NCI-H748 (cell line): ENCODE measurements around the gene SENP5.
"Not testable (repeated sequence)": the region's sequence is repeated elsewhere in the genome, so short reads cannot be mapped to it uniquely, and the experiment has no call there.

Source experiments
- DNase-seq: peaks from one replicate; lab custom pipeline; 2025; ENCODE audit not compliant: unreplicated experiment; lab: John Stamatoyannopoulos, UW

SENP5 gene

GRCh38 chr3:196942226-196942914 lies 74.7 kb downstream of the SENP5 start, which contains the start of gene NCBP2:
NCBP2 (minus strand) TSS chr3:196942528; CDS start chr3:196942503, 25 bp downstream.
- peak; percentile 97 for DNase-seq

DNA sequence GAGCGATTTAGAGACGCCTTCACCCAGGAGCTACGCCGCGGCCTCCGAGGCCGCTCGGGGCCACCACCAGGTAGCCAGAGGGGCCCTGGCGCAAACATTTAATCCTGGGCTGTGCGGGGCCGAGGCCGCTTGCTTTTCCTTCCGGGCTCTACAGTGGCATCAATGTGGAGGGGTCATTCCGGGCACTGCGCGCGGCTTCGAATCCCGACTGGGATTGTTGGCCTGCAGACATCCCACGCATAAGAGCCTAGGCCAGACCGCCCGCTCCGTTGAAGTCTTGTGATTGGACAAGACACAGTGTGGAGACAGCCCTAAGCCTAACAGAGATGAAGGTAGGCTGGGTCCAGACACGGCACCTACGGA lies 75.2 kb downstream of the SENP5 start:
- no peak for DNase-seq

GRCh38 chr3:196944037-196944790 lies 76.5 kb downstream of the SENP5 start:
- DNase-seq: not testable (repeated sequence)

DNA sequence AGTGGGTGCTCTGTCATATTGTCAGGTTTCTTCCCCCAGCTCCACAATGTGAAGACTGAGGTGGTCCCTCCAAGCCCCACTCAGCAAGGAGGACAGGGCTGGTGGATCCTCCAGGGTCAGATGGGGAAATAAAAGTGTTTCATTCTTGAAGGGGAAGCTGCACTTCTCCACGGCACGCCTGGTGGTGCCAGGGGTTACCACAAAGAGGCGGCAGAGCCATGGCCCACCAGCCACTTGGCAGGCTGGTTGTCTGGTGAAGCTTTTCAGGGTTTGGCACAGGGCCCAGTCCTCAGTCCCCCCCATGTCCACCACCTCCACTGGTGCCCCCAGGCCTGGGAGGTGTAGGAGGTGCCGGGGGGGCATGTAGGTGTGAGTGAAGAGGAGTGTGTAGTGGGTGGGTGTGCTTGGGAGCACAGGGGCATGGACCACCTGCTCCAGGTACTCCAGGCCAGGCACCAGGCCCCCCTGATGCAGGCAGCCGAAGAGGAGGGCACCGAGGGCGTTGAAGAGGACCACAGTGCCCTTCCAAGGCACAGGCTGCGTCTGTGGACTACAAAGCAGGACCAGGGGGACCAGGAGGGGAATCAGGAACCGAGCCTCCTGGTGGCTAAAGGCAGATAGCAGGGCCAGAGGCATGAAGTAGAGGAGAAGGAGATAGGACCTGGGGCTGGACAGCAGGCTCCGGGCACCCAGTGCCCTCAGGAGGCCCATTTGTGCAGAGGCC lies 79.6 kb downstream of the SENP5 start:
- no peak for DNase-seq

- no peak for DNase-seq
Measured at GRCh38 chr3:196947860-196948441, 80.2 kb downstream of the SENP5 start.

DNA sequence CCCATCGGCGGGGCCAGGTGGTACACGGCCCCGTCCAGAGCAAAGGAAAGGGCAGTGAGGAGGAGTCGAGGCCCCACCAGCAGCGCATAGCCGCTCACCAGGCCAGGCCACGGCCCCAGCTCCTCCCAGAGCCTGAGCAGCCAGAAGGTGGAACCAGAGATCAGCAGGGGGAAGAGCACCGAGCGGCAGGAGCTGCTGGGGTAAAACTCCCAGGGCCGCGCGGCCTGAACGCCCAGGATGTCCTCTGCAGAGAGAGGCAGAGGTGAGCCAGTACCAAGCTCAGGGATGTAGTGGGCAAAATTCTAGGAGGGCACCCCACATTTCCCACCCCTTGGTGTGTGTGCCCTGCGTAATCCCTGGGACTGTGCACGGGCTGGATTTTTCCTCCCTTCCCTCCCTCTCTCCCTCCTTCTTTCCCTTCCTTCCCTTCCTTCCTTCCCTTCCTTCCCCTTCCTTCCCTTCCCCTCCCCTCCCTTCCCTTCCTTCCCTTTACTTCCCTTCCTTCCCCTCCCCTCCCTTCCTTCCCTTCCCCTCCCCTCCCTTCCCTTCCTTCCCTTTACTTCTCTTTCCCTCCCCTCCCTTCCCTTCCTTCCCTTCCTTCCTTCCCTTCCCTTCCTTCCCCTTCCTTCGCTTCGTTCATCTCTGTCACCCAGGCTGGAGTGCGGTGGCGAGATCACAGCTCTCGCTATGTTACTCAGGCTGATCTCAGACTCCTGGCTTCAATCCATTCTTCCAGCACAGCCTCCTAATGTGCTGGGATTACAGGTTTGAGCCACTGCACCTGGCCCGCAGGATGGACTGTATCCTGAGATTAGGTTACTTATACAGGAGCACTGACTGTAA lies 80.9 kb downstream of the SENP5 start:
- DNase-seq: no peak

DNA sequence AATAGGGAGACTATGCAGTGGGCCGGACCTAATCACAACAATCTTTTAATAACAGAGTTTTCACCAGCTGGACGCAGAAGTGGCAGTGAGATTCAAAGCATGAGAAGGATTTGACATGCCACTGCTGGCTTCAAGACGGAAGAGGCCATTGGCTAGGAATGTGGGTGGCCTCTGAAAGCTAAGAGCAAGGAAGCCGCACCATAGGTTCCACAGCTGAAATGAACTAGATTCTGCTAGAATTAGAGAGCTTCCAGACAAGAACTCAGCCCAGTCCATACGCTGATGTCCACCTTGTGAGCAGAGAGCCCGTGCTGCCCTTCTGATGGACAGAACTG lies 81.5 kb downstream of the SENP5 start:
- DNase-seq: no peak

DNA sequence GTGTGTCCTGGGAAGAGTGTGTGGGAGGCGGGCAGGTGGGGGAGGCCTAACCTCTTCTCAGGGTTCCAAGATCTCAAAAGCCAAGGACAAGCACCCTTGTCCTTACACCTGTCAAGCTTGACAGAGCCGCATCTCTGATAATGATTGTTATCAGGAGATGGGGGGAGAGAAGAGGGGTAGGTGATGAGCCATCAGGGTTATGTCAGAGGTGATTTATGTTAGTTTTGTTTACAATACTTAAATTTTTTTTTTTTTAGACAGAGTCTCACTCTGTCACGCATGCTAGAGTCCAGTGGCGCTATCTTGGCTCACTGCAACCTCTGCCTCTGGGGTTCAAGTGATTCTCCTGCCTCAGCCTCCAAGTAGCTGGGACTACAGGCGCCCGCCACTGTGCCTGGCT lies 82.0 kb downstream of the SENP5 start:
- no peak for DNase-seq

DNA sequence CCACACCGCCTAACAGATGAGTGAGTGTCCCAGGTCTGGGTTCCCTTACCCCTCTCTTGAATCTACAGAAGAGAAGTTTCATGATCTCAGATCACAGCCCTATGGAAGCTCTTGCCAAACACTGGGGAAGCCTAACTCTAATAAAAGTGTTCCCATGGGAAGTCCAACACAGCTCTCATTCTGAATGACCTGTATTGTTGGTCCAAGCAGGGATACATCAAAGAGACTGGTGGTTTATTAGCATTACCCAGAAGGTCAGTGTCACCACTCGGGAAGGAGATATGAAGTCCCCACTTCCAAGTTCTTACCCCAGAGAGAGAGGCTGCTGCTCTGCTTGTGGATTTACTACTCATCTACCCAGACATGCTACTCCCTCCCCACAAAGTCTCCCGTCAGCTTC lies 83.7 kb downstream of the SENP5 start:
- no peak for DNase-seq

DNA sequence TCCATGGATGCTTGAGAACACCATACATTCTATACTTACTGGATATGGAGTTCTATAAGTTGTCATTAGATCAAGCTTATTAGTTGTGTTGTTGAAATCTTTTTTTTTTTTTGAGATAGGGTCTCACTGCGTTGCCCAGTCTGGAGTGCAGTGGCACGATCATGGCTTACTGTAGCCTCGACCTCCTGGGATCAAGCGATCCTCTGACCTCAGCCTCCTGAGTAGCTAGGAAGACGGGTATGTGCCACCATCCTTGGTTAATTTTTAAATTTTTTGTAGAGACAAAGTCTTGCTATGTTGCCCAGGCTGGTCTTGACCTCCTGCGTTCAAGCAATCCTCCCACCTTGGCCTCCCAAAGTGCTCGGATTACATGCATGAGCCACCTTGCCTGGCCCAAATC lies 87.1 kb downstream of the SENP5 start:
- DNase-seq: no peak

GRCh38 chr3:196962108-196962929 lies 94.6 kb downstream of the SENP5 start:
- no peak for DNase-seq

- no peak for DNase-seq
Measured at GRCh38 chr3:196962930-196963630, 95.4 kb downstream of the SENP5 start.

DNA sequence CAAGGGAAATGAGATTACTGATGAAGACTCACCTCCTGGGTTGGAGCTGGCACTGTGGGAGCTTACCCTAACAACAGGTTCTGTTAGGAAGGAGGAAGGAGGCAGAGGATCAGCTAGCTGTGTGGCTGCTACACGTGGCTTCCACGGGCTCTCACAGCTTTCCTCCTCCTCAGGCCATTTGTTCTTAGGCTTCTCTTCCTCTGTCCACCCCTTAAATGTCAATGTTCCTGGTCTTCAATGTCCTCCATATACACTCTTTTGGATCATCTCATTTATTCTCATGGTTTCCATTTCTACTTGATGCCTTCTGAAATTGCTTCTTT lies 95.9 kb downstream of the SENP5 start:
- DNase-seq: no peak

GRCh38 chr3:196965112-196965803 lies 97.5 kb downstream of the SENP5 start:
- DNase-seq: no peak

DNA sequence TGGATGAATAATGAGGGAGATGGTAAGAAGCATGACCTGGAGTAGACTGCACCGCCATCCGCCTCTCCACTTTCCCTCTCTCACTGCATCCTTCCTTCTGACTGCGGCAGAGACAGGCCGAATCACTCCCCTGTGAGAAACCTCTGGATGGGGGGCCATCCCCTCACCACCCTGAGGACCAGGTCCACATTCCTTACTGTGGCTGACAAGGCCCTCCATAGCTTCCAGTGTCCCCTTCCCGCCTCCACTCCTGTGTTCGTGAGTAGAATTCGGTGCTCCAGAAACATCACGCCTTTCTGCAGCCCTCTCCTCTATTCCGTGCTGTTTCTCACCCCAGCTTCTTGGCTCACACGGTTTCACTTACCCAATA lies 98.1 kb downstream of the SENP5 start:
- no peak for DNase-seq

- DNase-seq: no peak
Measured at GRCh38 chr3:196966526-196967401, 99.0 kb downstream of the SENP5 start.

DNA sequence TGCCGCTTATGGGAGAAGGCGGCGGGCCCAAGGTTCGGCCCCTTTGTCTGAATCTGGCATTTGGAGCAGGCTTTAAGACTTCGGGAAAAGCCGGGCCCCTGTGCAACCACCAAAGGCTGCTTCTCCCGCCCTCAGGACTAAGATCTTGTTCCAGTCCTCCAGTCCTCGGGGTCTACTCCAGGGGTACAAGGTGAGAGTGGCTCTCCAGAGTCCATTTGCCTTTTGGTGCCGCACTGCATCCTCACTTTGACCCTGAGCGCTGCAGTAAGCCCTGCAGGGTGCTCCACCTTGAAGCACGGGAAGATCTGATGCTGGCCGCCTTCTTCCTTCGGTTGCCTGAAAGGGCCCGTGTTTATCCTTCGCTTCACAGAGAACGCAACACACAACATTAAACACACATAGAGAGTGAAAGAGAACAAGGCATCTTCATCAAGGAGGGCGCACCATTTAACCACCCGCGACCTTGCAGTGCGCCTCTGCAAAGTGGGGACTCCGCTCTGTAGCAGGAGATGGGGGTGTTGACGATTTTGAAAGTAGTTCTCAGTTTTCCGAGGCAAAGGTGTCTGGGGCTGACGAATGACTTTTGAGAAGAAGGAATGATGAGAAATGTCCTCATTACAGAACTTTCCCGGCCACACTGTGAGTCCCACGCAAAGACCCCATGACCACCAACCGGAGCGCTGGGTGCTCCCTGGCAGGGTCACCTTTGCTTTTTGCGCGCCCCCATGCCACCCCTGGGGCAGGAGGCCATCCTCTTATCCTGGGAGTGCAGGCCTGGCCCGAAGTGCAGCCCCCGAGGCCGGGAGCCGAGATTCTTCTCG lies 99.9 kb downstream of the SENP5 start:
- no peak for DNase-seq
